ENCODE measurements around the gene RIMBP2.

GRCh38 chr12:130590685-130591084, 125.4 kb downstream of the RIMBP2 start:
- TF ChIP-seq CTCF (IDR thresholded peaks at IDR 0.05; ENCODE audit: low read depth, low read length) (no peak), EZH2phosphoT487 (IDR thresholded peaks at IDR 0.05; ENCODE audit: low read depth) (no peak)

All from OCI-LY3 (cell line).